Stimulated activated CD4-positive, alpha-beta T cell treated with anti-CD3 and anti-CD28 coated beads, Interleukin-4, amount 100 ng/mL, for 48 hours (primary cell): ENCODE measurements around the gene MGAT5.

Experiments used
- DNase-seq, 2 donors: peaks; one replicate each; pipeline ENCODE4 v3.0.0-alpha.2; 2020; ENCODE audit warnings: low read depth in 2 of 2

Gene MGAT5

GRCh38 chr2:134335601-134336000 is 81.7 kb downstream of the MGAT5 start:
- no peak for DNase-seq

DNA sequence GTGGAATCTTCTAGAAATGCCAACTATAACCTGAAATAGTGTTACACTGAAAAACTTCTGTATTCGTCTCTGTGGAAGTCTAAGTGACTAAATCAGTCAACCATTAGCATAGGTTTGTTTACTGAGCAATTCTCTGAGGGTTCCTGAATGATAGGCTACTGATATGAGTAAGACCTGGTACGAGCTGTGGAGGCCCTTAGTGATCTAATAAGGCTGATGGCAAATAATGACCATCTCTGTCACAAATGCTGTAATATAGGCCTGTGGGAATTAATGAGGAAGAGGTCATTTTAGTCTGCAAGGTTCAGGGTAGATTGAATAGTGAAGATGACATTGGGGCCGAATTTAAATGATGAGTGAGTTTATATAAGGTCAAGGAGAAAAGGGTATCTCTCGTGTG is 82.5 kb downstream of the MGAT5 start:
- no peak for DNase-seq

- no peak for DNase-seq
Observed at GRCh38 chr2:134336921-134337320, 83.0 kb downstream of the MGAT5 start.

GRCh38 chr2:134337631-134338030 is 83.8 kb downstream of the MGAT5 start:
- no peak for DNase-seq

DNA sequence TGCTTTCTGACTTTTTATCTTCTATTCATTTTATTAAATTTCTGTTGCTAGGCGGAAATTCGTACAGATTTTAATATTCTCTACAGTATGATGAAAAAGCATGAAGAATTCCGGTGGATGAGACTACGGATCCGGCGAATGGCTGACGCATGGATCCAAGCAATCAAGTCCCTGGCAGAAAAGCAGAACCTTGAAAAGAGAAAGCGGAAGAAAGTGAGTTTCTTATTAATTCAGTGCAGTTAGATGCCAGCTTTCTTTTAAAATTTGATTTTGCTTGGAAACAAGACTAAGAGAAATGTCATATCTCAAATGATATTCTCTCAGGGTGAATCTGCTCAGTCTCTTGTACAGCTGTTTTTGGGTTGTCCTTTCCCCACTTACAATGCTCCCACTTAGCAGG is 84.3 kb downstream of the MGAT5 start:
- no peak for DNase-seq

DNA sequence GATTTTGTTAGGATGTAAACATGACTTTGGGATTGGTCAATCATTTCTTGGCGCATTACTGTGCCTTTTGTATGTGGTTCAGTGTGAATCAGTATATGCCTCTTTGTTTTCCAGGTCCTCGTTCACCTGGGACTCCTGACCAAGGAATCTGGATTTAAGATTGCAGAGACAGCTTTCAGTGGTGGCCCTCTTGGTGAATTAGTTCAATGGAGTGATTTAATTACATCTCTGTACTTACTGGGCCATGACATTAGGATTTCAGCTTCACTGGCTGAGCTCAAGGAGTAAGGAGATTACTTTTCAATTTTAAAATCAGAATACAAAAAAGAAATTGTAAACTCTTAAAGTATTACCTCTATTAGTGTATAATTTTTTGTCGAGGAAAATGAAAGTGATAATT is 87.6 kb downstream of the MGAT5 start:
- DNase-seq = no peak

- DNase-seq = no peak
Observed at GRCh38 chr2:134344954-134345697, 91.3 kb downstream of the MGAT5 start.

DNA sequence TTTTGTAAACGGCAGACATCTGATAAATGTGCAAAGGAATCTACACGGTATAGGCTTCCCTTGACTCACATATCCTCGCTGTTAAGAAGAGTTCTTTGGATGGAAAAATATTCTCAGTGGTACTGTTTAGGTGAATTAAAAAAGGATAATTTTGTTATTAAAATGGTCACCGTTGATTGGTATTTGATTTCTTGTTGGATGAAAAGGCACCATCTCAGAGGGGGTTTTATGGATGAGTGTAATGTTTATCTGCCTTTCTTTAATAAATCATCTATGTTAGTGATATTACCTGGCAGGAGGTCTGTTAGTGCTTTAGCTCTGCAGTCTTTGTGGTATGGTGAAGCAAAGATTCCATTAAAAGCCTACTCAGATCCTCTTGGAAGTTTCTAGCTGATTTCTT is 92.3 kb downstream of the MGAT5 start:
- no peak for DNase-seq

- DNase-seq = no peak
Observed at GRCh38 chr2:134347756-134348155, 93.9 kb downstream of the MGAT5 start.

DNA sequence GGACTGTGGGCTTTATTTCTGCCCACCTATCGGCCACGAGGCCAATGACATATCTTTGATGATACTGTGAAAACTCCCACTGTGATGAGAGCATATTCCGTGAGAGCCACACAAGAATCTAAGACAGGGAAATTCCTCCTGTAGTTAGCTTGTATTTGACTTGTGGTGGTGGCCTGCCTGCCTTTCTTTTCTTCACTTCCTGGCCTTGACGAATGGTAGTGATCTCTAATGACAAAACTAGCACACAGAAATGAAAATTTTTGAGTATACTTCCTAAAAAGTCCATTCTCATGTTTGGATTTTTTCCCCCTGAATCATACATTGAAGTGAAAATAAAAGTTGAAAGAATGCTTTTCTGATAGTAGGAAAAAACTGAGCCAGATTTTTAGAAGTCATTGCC is 94.4 kb downstream of the MGAT5 start:
- DNase-seq = no peak

- DNase-seq = no peak
Observed at GRCh38 chr2:134348760-134349159, 94.9 kb downstream of the MGAT5 start.

- DNase-seq = no peak
Observed at GRCh38 chr2:134351016-134351415, 97.1 kb downstream of the MGAT5 start.

- no peak for DNase-seq
Observed at GRCh38 chr2:134351899-134352298, 98.0 kb downstream of the MGAT5 start.

DNA sequence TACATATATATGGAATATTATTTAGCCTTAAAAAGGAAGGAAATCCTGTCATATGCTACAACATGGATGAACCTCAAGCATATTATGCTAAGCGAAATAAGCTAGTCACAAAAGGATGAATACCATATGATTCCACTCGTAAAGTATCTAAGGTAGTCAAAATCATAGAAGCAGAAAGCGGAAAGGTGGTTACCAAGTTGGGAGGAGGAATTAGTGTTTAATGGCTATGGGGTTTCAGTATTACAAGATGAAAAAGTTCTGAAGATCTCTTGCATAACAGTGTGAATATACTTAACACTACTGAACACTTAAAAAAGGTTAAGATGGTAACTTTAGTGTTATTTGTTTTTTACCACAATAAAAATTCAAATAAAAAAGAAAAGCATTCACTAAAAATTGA is 99.0 kb downstream of the MGAT5 start:
- DNase-seq = no peak

DNA sequence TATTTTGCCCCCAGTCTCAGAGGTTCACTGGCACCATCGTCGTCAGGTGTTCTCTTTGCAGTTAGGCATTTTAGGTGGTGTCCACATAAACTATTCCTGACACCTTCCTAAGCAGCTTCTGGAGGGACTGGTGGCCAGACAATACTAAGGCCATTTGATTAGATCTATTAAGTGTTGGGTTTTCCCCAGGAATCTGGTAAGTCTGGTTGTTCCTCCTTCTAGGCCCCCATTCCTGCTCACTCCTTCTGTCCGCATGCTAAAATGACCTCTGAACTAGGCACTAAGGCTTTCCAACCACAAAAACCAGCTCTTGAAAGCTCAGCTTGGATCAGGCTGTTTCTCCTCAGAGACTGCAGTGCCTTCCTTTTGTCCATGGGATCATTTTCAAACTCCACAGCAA is 100.7 kb downstream of the MGAT5 start:
- DNase-seq = no peak

DNA sequence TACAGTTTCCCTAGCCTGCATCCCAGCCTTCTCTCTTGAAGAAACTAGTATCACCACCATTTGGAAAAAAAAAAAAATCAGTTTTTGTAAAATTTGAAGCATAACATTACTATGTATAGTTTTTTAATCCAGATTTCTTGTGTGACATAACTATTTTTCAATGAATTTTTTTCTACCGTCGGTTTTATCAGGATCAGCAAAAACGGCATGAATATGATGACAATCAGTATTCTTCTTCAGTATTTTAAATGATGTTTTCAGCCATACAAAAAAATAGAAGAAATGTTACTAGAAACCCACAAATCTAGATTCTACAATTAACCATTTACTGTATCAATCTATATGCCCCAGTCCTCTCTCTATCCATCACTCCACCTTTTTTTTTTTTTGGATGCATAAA is 103.9 kb downstream of the MGAT5 start:
- no peak for DNase-seq

DNA sequence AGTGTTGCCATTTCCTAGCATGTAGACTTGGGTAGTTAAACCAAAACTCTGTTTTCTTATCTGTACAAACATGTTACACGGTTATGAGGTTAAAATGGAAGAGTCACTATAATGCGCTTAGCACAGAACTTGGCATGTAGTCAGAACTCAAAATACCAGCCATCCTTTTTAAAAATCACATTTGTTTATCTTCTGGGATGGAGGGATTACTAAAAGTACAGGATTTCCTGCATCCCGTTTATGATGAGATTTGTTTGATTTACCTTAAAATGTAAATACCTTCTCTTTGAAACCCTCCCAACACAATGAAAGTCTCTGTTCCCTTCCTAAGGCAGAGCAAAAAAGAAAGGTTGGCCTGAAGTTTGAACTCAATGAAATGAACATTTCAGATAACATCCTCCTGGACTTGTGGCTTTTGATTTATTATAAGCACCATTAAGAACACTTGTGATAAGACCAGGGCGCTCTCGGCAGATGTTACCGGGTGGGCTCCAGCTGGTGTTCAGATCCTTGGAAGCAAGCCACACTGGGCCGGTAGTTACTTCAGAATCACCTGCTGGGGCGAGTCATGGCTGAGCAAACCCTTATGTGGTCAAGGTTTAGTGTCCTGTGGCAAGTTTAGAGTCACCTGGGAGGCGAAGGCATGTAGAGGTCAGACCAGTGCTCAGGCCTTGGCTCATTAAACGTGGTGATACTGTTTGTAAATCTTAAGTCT is 105.7 kb downstream of the MGAT5 start:
- no peak for DNase-seq

GRCh38 chr2:134360745-134361487 is 107.0 kb downstream of the MGAT5 start:
- DNase-seq = no peak

DNA sequence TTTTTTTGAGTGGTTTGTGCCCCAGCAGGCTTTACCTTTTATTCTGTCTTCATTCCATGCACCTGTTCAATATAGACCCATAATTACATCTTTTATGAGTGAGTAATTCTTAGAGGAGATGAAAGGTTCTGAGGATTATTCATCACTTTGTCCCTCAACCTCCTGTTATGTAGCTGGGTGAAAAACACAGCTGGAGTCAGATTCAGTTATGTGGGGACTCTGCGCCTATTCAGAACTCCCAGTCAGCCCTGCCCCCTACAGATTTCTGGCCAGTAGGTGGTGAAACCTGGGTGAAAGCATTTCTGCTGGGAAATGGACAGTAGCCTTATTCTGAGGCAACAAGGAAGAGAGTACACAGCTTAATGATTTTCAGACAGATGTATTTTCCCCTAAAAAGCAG is 107.8 kb downstream of the MGAT5 start:
- DNase-seq = no peak

GRCh38 chr2:134362152-134362668 is 108.3 kb downstream of the MGAT5 start:
- DNase-seq = no peak

DNA sequence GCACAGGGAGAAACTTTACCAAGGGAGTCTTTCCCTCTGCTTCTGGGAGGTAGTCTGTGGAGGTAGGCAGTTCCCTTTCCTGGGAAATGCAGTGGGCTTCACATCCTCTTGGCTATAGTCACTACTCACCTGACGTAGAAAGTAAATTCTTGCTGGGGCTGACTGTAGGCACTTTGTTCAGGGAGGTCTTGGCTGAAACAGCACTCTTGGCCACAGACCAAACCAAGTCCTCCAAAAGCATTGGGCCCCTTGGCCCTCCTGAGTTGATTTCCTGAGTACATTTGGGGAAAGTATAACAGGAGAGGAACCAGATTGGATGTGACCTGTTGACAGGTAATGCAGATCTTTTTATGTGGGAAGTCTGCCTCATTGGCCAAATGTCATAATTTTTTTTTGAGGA is 108.9 kb downstream of the MGAT5 start:
- no peak for DNase-seq

DNA sequence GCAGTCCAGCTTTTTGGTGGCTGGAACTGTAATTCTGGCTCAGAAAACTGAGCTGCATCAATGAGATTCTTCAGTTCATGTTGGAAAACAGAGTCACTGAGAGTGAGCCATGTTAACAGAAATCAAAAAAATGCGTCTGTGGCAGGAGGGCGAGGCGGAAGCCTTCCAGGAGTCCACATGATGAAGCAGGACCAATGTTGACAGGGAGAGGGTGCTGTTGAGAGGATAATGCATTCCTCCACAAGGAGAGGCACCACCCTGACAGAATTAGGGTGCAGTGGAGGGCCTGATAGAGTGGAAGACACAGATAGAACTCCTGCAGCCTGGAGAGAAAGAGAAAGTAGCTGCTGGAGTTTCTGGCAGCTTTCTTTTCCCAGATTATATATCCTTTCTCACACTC is 111.5 kb downstream of the MGAT5 start:
- DNase-seq = no peak

DNA sequence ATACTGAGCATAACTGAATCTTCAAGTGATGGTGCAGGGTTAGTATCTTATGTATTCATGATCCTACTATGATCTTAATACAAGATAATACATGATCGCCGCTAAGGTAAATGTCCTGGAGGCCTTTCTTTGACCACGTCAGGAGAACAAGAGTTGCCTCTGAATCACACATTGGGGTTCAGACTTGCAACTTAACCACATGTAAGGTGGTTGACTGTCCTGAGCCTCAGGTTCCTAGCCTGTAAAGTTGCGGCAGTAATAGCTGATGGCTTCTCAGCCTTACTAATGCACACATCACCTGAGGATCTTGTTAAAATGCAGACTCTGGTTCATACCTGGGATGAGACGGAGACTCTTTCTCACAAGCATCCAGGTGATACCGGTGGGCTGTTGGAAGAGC is 112.5 kb downstream of the MGAT5 start:
- no peak for DNase-seq
